Osteoblast (primary cell): Measurements from ENCODE around the gene CD69. TPM values are rescaled to one million over a fixed set of nuclear protein-coding genes. Genes with fewer than 3 reads are reported as not detected.

ENCODE experiments used
- DNase-seq: peaks from one replicate; pipeline ENCODE4 v3.0.0; 2011; ENCODE audit warnings: low spot score, mixed read lengths; ENCODE audit not compliant: insufficient read length; ENCODE audit errors: missing footprints
- H2AFZ ChIP-seq: 2 replicates; pipeline ENCODE4 v1.6.0; 2011; ENCODE audit warnings: mild to moderate bottlenecking, low read length
- H3K27ac ChIP-seq: 2 replicates; pipeline ENCODE4 v1.5.1; 2011; ENCODE audit warnings: mild to moderate bottlenecking, low read depth, low read length, moderate library complexity
- H3K27me3 ChIP-seq: 2 replicates; pipeline ENCODE4 v1.6.0; 2012; ENCODE audit warnings: mild to moderate bottlenecking, control low read depth, inconsistent platforms, low read length, moderate library complexity; ENCODE audit not compliant: insufficient read depth
- H3K36me3 ChIP-seq: 2 replicates; pipeline ENCODE4 v1.5.1; 2011; ENCODE audit warnings: mild to moderate bottlenecking, low read length, control low read depth, moderate library complexity; ENCODE audit not compliant: insufficient read depth
- H3K4me1 ChIP-seq: 2 replicates; pipeline ENCODE4 v1.5.1; 2011; ENCODE audit warnings: mild to moderate bottlenecking, low read length, control low read depth, moderate library complexity; ENCODE audit not compliant: insufficient read depth
- H3K4me2 ChIP-seq: 2 replicates; pipeline ENCODE4 v1.6.0; 2011; ENCODE audit warnings: mild to moderate bottlenecking, low read length; ENCODE audit not compliant: insufficient read depth
- H3K4me3 ChIP-seq: fragments of 200-600 bp; sonication (generic); 3 replicates; pipeline ENCODE4 v1.5.1; 2012; ENCODE audit warnings: mild to moderate bottlenecking, low read length, inconsistent platforms; ENCODE audit not compliant: insufficient read depth
- H3K79me2 ChIP-seq: 2 replicates; pipeline ENCODE4 v1.6.0; 2012; ENCODE audit warnings: mild to moderate bottlenecking, low read length, control low read depth, inconsistent platforms; ENCODE audit not compliant: insufficient read depth
- H3K9me3 ChIP-seq: 2 replicates; pipeline ENCODE4 v1.5.1; 2011; ENCODE audit warnings: low read depth, low read length, control low read depth
- H4K20me1 ChIP-seq: 2 replicates; pipeline ENCODE4 v1.6.0; 2012; ENCODE audit warnings: mild to moderate bottlenecking, low read length, control low read depth; ENCODE audit not compliant: insufficient read depth
- CTCF ChIP-seq: IDR thresholded peaks from 2 replicates; pipeline ENCODE4 v1.5.1; 2011; ENCODE audit warnings: mild to moderate bottlenecking, low read depth, low read length, moderate library complexity; ENCODE audit errors: extremely low read depth
- total RNA-seq: library from RNA; depleted of rRNA; stranded (reverse); fragments of >200 nt; gene quantifications from 2 replicates; pipeline ENCODE4 v1.2.3, GENCODE V29; 2012

Gene CD69
- total RNA-seq, 1 donor, result not detected

DNA sequence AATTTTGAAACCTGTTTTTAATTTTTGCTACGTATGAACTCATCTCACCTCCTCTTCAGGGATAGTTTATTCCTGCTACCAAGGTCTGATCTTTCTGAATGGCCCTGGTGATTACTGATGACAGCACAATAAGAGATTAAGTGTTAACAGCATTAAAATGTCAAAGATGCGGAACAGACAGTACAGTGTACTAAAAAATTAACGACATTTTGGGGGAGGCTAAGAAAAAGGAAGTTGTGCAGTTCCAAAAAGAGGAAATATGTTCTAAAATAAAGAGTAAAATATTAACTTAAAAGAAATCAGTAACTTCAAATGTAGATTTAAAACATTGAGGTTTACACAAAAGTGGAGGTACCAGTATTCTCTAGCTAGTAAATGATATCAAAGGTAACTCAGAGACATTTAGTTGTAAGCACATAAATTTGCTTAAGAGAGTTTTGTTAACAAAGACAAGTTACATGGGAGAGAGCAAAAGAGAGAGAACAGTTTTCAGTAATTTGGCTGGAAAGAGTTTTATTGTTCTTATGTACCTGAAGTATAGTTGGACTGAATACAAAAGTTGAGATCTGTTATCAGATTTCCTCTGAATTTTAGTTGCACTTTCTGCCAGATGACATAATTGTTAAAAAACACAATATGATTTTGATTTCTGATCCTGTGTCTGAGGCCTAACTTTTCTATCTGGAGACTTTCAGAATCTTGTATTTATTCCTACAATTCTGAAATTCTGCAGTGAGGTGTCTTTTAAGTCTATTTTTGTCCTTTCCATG is 23.6 kb downstream of the CD69 start:
- Histone ChIP-seq H3K36me3 (no peaks in the 10 kb centered on the region), H3K4me2 (no peak overlapping the region), H3K4me3 (no peak overlapping the region), H2AFZ (no peak overlapping the region), H3K27ac (no peak overlapping the region), H4K20me1 (no peaks in the 10 kb centered on the region), H3K9me3 (no peaks in the 10 kb centered on the region), H3K79me2 (no peaks in the 10 kb centered on the region), H3K4me1 (no peaks in the 10 kb centered on the region), H3K27me3 (no peaks in the 10 kb centered on the region)
- TF ChIP-seq CTCF, result no peak
- peak; percentile 45 for DNase-seq

DNA sequence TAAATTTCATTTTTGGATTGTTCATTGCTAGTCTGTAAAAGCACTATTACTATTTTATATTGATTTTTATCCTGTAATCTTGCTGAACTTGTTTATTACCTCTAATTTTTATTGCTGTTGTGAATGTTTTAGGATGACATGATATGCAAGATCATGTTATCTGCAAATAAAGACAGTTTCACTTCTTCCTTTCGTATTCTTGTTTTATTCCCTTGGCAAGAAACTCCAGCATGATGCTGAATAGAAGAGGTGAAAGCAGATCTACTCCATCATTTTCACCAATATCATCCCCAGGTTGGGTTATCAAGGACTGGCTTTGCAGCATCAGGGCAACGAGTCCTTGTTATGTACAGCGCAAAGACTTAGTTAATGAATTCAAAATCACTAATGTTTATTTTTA is 25.1 kb downstream of the CD69 start:
- no peak for DNase-seq
- no peak overlapping the region for H3K27ac ChIP-seq
- TF ChIP-seq CTCF, result no peak
- no peaks in the 10 kb centered on the region for H4K20me1 ChIP-seq
- H2AFZ ChIP-seq, result no peak overlapping the region
- H3K9me3 ChIP-seq, result no peaks in the 10 kb centered on the region
- H3K4me2 ChIP-seq, result no peak overlapping the region
- no peak overlapping the region for H3K4me3 ChIP-seq
- no peaks in the 10 kb centered on the region for H3K36me3 ChIP-seq
- H3K27me3 ChIP-seq, result no peaks in the 10 kb centered on the region
- no peaks in the 10 kb centered on the region for H3K4me1 ChIP-seq
- no peaks in the 10 kb centered on the region for H3K79me2 ChIP-seq

DNA sequence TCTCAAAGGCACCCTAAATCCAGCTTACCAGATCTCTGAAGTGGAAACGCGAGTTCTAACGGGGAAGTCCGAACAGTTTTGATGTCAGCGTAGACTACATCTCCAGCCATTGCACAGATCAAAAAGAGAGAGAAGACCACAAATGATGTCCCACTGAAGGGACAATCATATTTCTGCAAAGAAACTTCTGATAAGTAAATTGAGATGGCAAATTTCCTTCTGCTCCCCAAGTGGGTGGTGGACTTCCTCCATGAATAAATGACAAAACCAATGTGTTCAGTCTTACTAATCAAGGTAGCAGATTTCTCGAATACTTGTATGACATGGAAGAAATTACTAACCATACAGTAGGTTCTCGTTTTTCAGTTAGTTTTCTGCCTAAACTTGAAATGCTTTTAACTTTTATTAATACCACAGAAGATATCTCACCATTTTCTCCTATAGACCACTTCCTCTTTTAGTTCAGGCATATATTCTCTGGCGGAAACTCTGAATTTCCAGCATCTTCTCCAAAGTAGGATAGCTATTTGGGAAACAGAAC is 27.7 kb downstream of the CD69 start, which contains the start of gene CLECL1:
Gene CLECL1, minus strand, starts transcription at position 177 of the 541 bp plus-strand sequence.
- H3K36me3 ChIP-seq, result no peaks in the 10 kb centered on the region
- no peak within 1 kb of the TSS for H3K4me3 ChIP-seq
- H4K20me1 ChIP-seq, result no peaks in the 10 kb centered on the region
- no peak within 1 kb of the TSS for H3K4me2 ChIP-seq
- no peaks in the 10 kb centered on the region for H3K4me1 ChIP-seq
- no peaks in the 10 kb centered on the region for H3K27me3 ChIP-seq
- H3K27ac ChIP-seq, result no peak within 1 kb of the TSS
- H3K9me3 ChIP-seq, result no peaks in the 10 kb centered on the region
- no peak for DNase-seq
- TF ChIP-seq CTCF, result no peak
- H3K79me2 ChIP-seq, result no peaks in the 10 kb centered on the region
- H2AFZ ChIP-seq, result no peak within 1 kb of the TSS

- no peaks in the 10 kb centered on the region for H3K36me3 ChIP-seq
- no peaks in the 10 kb centered on the region for H3K27me3 ChIP-seq
- no peak for DNase-seq
- no peak overlapping the region for H3K4me2 ChIP-seq
- H3K4me1 ChIP-seq, result no peaks in the 10 kb centered on the region
- no peaks in the 10 kb centered on the region for H4K20me1 ChIP-seq
- no peak overlapping the region for H3K27ac ChIP-seq
- TF ChIP-seq CTCF, result no peak
- no peaks in the 10 kb centered on the region for H3K79me2 ChIP-seq
- H3K4me3 ChIP-seq, result no peak overlapping the region
- no peak overlapping the region for H2AFZ ChIP-seq
- H3K9me3 ChIP-seq, result no peaks in the 10 kb centered on the region
Measured at GRCh38 chr12:9731797-9732196, 28.9 kb downstream of the CD69 start.
